CD8-positive, alpha-beta memory T cell (primary cell): ENCODE data around the gene TRMT2A. TPM values are rescaled to one million over a fixed set of nuclear protein-coding genes. Genes with fewer than 3 reads are reported as not detected.

Experiments
- CTCF ChIA-PET: fragments of 350-600 bp; sonication (Branson Sonifier 250); formaldehyde crosslinking; loops from one replicate; lab custom pipeline; 2021; ENCODE audit warnings: antibody characterized with exemption; lab: Charles Lee
- POLR2A ChIA-PET: fragments of 350-600 bp; sonication (Branson Sonifier 250); formaldehyde crosslinking; loops from one replicate; lab custom pipeline; 2021; ENCODE audit warnings: antibody characterized with exemption; lab: Charles Lee
- DNase-seq, 5 donors: peaks; one replicate each; pipeline versions ENCODE4 v3.0.0 to v3.0.0-alpha.2; 2020 to 2022; ENCODE audit warnings: mixed read lengths in 1 of 5
- H3K27ac ChIP-seq: one replicate; pipeline ENCODE4 v1.7.0; 2013; ENCODE audit warnings: low read depth, mild to moderate bottlenecking, low read length, moderate library complexity
- H3K27me3 ChIP-seq: 2 replicates; pipeline ENCODE4 v1.7.0; 2013; ENCODE audit warnings: low read length, mild to moderate bottlenecking; ENCODE audit not compliant: insufficient read depth, poor library complexity, severe bottlenecking
- H3K36me3 ChIP-seq: 2 replicates; pipeline ENCODE4 v1.7.0; 2013; ENCODE audit warnings: mild to moderate bottlenecking, low read length, moderate library complexity; ENCODE audit not compliant: insufficient read depth
- H3K4me1 ChIP-seq: 2 replicates; pipeline ENCODE4 v1.7.0; 2013; ENCODE audit warnings: mild to moderate bottlenecking, low read length, moderate library complexity; ENCODE audit not compliant: insufficient read depth
- H3K4me3 ChIP-seq: 2 replicates; pipeline ENCODE4 v1.7.0; 2013; ENCODE audit warnings: mild to moderate bottlenecking, low read length
- H3K9me3 ChIP-seq: 2 replicates; pipeline ENCODE4 v1.7.0; 2013; ENCODE audit warnings: mild to moderate bottlenecking, low read length
- H3K27ac Mint-ChIP-seq, 8 donors: one replicate each; pipeline ENCODE4 v1.8.0; 2020 to 2021; ENCODE audit warnings: mixed read lengths in 8 of 8, mild to moderate bottlenecking in 6 of 8, inconsistent platforms in 3 of 8, moderate library complexity in 3 of 8
- H3K27me3 Mint-ChIP-seq, 2 donors: one replicate each; pipeline ENCODE4 v1.8.0; 2020 to 2021; ENCODE audit warnings: mixed read lengths in 2 of 2, mild to moderate bottlenecking in 1 of 2, moderate library complexity in 1 of 2
- H3K36me3 Mint-ChIP-seq, 3 donors: one replicate each; pipeline ENCODE4 v1.8.0; 2020 to 2021; ENCODE audit warnings: mixed read lengths in 3 of 3, inconsistent platforms in 1 of 3, mild to moderate bottlenecking in 1 of 3
- H3K4me1 Mint-ChIP-seq, 3 donors: one replicate each; pipeline ENCODE4 v1.8.0; 2020 to 2021; ENCODE audit warnings: mixed read lengths in 3 of 3, inconsistent platforms in 1 of 3, mild to moderate bottlenecking in 1 of 3
- H3K4me3 Mint-ChIP-seq, 7 donors: one replicate each; pipeline ENCODE4 v1.8.0; 2020 to 2021; ENCODE audit warnings: mixed read lengths in 7 of 7, mild to moderate bottlenecking in 6 of 7, moderate library complexity in 4 of 7, inconsistent platforms in 2 of 7
- H3K9me3 Mint-ChIP-seq, 5 donors: one replicate each; pipeline ENCODE4 v1.8.0; 2020 to 2022; ENCODE audit warnings: mixed read lengths in 5 of 5, mild to moderate bottlenecking in 3 of 5, moderate library complexity in 2 of 5, inconsistent platforms in 1 of 5
- polyA plus RNA-seq: library from polyadenylated mRNA; unstranded; fragments of 300-500 nt; fragmentation: Illumina TruSeq; gene quantifications from one replicate; pipeline ENCODE4 v1.2.3, GENCODE V29; 2021
- total RNA-seq, 2 experiments: library from RNA; stranded (reverse); gene quantifications; one replicate each; pipeline ENCODE4 v1.2.3, GENCODE V29; 2021

Gene TRMT2A
- total and polyA plus RNA-seq, 3 experiments from 2014 or later, result 35.6 to 121 (median 108) TPM

- Histone ChIP-seq H3K4me1 (peaks cover 36% of the 10 kb centered on the region), H3K27me3 (no peaks in the 10 kb centered on the region), H3K9me3 (no peaks in the 10 kb centered on the region), H3K36me3 (peaks cover 50% of the 10 kb centered on the region), H3K27ac (peak overlapping the region; percentile 95), H3K4me3 (peak overlapping the region; percentile 79)
- POLR2A ChIA-PET, result no interaction called here
- H3K4me1 Mint-ChIP-seq, result peaks cover 36 to 65% (median 38%) of the 10 kb centered on the region in 3 donors
- peaks cover 0 to 59% (median 2%) of the 10 kb centered on the region in 3 donors for H3K36me3 Mint-ChIP-seq
- peak in 1 of 5 donors; percentile 21 for DNase-seq
- CTCF ChIA-PET, result interaction anchor here (1.5 kb wide), 1 partner anchor 11 kb away, joined by 5 read pairs; no protein-coding TSS in a partner anchor
- peak overlapping the region; percentile 71 to 98 (median 85) for H3K27ac Mint-ChIP-seq
- H3K4me3 Mint-ChIP-seq, result peak overlapping the region; percentile 75 to 94 (median 84)
- no peaks in the 10 kb centered on the region for H3K27me3 Mint-ChIP-seq
- H3K9me3 Mint-ChIP-seq, result no peaks in the 10 kb centered on the region
Measured at GRCh38 chr22:20118300-20119020, 1.4 kb upstream of the TRMT2A start.

GRCh38 chr22:20117633-20118299 lies 740 bp upstream of the TRMT2A start:
- peak overlapping the region; percentile 95 for H3K27ac ChIP-seq
- H3K27me3 Mint-ChIP-seq, result no peaks in the 10 kb centered on the region
- peaks cover 52% of the 10 kb centered on the region for H3K36me3 ChIP-seq
- H3K4me3 Mint-ChIP-seq, result peak overlapping the region; percentile 81 to 94 (median 87)
- H3K27ac Mint-ChIP-seq, result peak overlapping the region; percentile 71 to 98 (median 85)
- peaks cover 0 to 64% (median 2%) of the 10 kb centered on the region in 3 donors for H3K36me3 Mint-ChIP-seq
- H3K9me3 Mint-ChIP-seq, result no peaks in the 10 kb centered on the region
- H3K4me3 ChIP-seq, result peak overlapping the region; percentile 79
- ChIA-PET POLR2A (interaction anchor here (0.7 to 1.3 kb wide), 7 partner anchors 9 to 884 kb away, joined by 3 to 6 read pairs (median 5); partner anchors contain the start of genes TANGO2 and THAP7), CTCF (interaction anchor here (0.9 to 1.5 kb wide), 2 partner anchors 12 to 36 kb away, joined by 3 to 5 read pairs; no protein-coding TSS in a partner anchor)
- H3K27me3 ChIP-seq, result no peaks in the 10 kb centered on the region
- peaks cover 35 to 63% (median 36%) of the 10 kb centered on the region in 3 donors for H3K4me1 Mint-ChIP-seq
- H3K9me3 ChIP-seq, result no peaks in the 10 kb centered on the region
- DNase-seq, result peak; percentile 41 to 73 (median 53)
- H3K4me1 ChIP-seq, result peaks cover 36% of the 10 kb centered on the region

- Mint-ChIP-seq H3K27ac (peak overlapping the region in 7 of 8 donors; percentile 86 to 98 (median 92)), H3K4me3 (peak overlapping the region; percentile 85 to 96 (median 89)), H3K4me1 (peaks cover 24 to 59% (median 32%) of the 10 kb centered on the region in 3 donors), H3K36me3 (peaks cover 0 to 63% (median 2%) of the 10 kb centered on the region in 3 donors), H3K9me3 (no peaks in the 10 kb centered on the region), H3K27me3 (no peaks in the 10 kb centered on the region)
- no peak for DNase-seq
- POLR2A ChIA-PET, result interaction anchor here (0.6 to 1.3 kb wide), 5 partner anchors 8 to 886 kb away, joined by 3 to 6 read pairs (median 5); partner anchors contain the start of gene THAP7
- CTCF ChIA-PET, result interaction anchor here (1.1 to 1.3 kb wide), 2 partner anchors 13 to 38 kb away, joined by 3 read pairs; no protein-coding TSS in a partner anchor
- H3K4me1 ChIP-seq, result peaks cover 36% of the 10 kb centered on the region
- no peaks in the 10 kb centered on the region for H3K9me3 ChIP-seq
- peak overlapping the region; percentile 86 for H3K4me3 ChIP-seq
- no peaks in the 10 kb centered on the region for H3K27me3 ChIP-seq
- H3K36me3 ChIP-seq, result peaks cover 54% of the 10 kb centered on the region
- H3K27ac ChIP-seq, result peak overlapping the region; percentile 95
Measured at GRCh38 chr22:20116376-20116950, 563 bp downstream of the TRMT2A start.

GRCh38 chr22:20115691-20116375 lies 1.2 kb downstream of the TRMT2A start, which contains the start of gene RANBP1:
TSS of gene RANBP1 (plus strand) at chr22:20116104. CDS start at chr22:20116185, 81 bp downstream.
- peak within 1 kb of the TSS; percentile 95 for H3K27ac ChIP-seq
- Mint-ChIP-seq H3K4me3 (peak within 1 kb of the TSS; percentile 85 to 96 (median 89)), H3K27me3 (no peaks in the 10 kb centered on the region), H3K9me3 (no peaks in the 10 kb centered on the region), H3K4me1 (peaks cover 30 to 64% (median 36%) of the 10 kb centered on the region in 3 donors), H3K36me3 (peaks cover 0 to 66% (median 2%) of the 10 kb centered on the region in 3 donors), H3K27ac (peak within 1 kb of the TSS in 7 of 8 donors; percentile 86 to 98 (median 92))
- ChIA-PET POLR2A (no interaction called here), CTCF (interaction anchor here (1.1 to 1.3 kb wide), 2 partner anchors 14 to 37 kb away, joined by 3 read pairs; no protein-coding TSS in a partner anchor)
- H3K27me3 ChIP-seq, result no peaks in the 10 kb centered on the region
- H3K9me3 ChIP-seq, result no peaks in the 10 kb centered on the region
- peak in 1 of 5 donors; percentile 47 for DNase-seq
- peaks cover 36% of the 10 kb centered on the region for H3K4me1 ChIP-seq
- H3K4me3 ChIP-seq, result peak within 1 kb of the TSS; percentile 86
- H3K36me3 ChIP-seq, result peaks cover 53% of the 10 kb centered on the region

- Mint-ChIP-seq H3K9me3 (no peaks in the 10 kb centered on the region), H3K4me3 (peak overlapping the region; percentile 51 to 96 (median 66)), H3K27me3 (no peaks in the 10 kb centered on the region), H3K4me1 (peaks cover 27 to 58% (median 34%) of the 10 kb centered on the region in 3 donors), H3K36me3 (peaks cover 0 to 66% (median 2%) of the 10 kb centered on the region in 3 donors), H3K27ac (peak overlapping the region in 7 of 8 donors; percentile 19 to 84 (median 77))
- H3K4me3 ChIP-seq, result no peak overlapping the region
- peak overlapping the region; percentile 95 for H3K27ac ChIP-seq
- peaks cover 30% of the 10 kb centered on the region for H3K4me1 ChIP-seq
- POLR2A ChIA-PET, result no interaction called here
- CTCF ChIA-PET, result no interaction called here
- H3K9me3 ChIP-seq, result no peaks in the 10 kb centered on the region
- peak in 1 of 5 donors; percentile 45 for DNase-seq
- H3K27me3 ChIP-seq, result no peaks in the 10 kb centered on the region
- H3K36me3 ChIP-seq, result peaks cover 48% of the 10 kb centered on the region
Measured at GRCh38 chr22:20114506-20115475, 2.2 kb downstream of the TRMT2A start.

- peak overlapping the region in 2 of 7 donors; percentile 16 to 73 for H3K4me3 Mint-ChIP-seq
- peak overlapping the region in 7 of 8 donors; percentile 17 to 93 (median 50) for H3K27ac Mint-ChIP-seq
- no peak overlapping the region for H3K4me3 ChIP-seq
- H3K36me3 ChIP-seq, result peaks cover 44% of the 10 kb centered on the region
- peaks cover 0 to 64% (median 3%) of the 10 kb centered on the region in 3 donors for H3K36me3 Mint-ChIP-seq
- ChIA-PET CTCF (interaction anchor here (0.6 kb wide), 1 partner anchor 68 kb away, joined by 3 read pairs; no protein-coding TSS in a partner anchor), POLR2A (no interaction called here)
- no peaks in the 10 kb centered on the region for H3K27me3 ChIP-seq
- H3K27me3 Mint-ChIP-seq, result no peaks in the 10 kb centered on the region
- no peaks in the 10 kb centered on the region for H3K9me3 ChIP-seq
- H3K4me1 Mint-ChIP-seq, result peaks cover 23 to 48% (median 26%) of the 10 kb centered on the region in 3 donors
- peak in 1 of 5 donors; percentile 43 for DNase-seq
- no peak overlapping the region for H3K27ac ChIP-seq
- no peaks in the 10 kb centered on the region for H3K9me3 Mint-ChIP-seq
- H3K4me1 ChIP-seq, result peaks cover 22% of the 10 kb centered on the region
Measured at GRCh38 chr22:20113551-20114310, 3.3 kb downstream of the TRMT2A start.
